HG03108 (cell line): Measurements from ENCODE around the gene IRF4.
"Not testable (repeated sequence)": the region's sequence is repeated elsewhere in the genome, so short reads cannot be mapped to it uniquely, and the experiment has no call there.

Experiments used
- ATAC-seq: cut with Tn5 transposase; IDR thresholded peaks from one replicate; pipeline ENCODE4 v1.9.1; 2021; ENCODE audit warnings: moderate library complexity; ENCODE audit not compliant: unreplicated experiment

IRF4 gene

GRCh38 chr6:364609-365540 is 26.7 kb upstream of the IRF4 start:
- ATAC-seq = peak; percentile 45

- no peak for ATAC-seq
Measured at GRCh38 chr6:365835-366234, 25.7 kb upstream of the IRF4 start.

GRCh38 chr6:366389-367297 is 24.9 kb upstream of the IRF4 start:
- no peak for ATAC-seq

- no peak for ATAC-seq
Measured at GRCh38 chr6:367298-367794, 24.2 kb upstream of the IRF4 start.

- no peak for ATAC-seq
Measured at GRCh38 chr6:367891-368630, 23.5 kb upstream of the IRF4 start.

- ATAC-seq = no peak
Measured at GRCh38 chr6:369559-370431, 21.8 kb upstream of the IRF4 start.

- ATAC-seq = no peak
Measured at GRCh38 chr6:370555-370954, 21.0 kb upstream of the IRF4 start.

- ATAC-seq = not testable (repeated sequence)
Measured at GRCh38 chr6:371851-372250, 19.7 kb upstream of the IRF4 start.

- ATAC-seq = peak; percentile 61
Measured at GRCh38 chr6:372336-372911, 19.1 kb upstream of the IRF4 start.

- no peak for ATAC-seq
Measured at GRCh38 chr6:373031-373430, 18.5 kb upstream of the IRF4 start.

- ATAC-seq = no peak
Measured at GRCh38 chr6:373773-374724, 17.5 kb upstream of the IRF4 start.

- no peak for ATAC-seq
Measured at GRCh38 chr6:374956-375355, 16.6 kb upstream of the IRF4 start.

- no peak for ATAC-seq
Measured at GRCh38 chr6:376827-377640, 14.5 kb upstream of the IRF4 start.

- not testable (repeated sequence) for ATAC-seq
Measured at GRCh38 chr6:377641-378020, 13.9 kb upstream of the IRF4 start.

- no peak for ATAC-seq
Measured at GRCh38 chr6:378090-378957, 13.2 kb upstream of the IRF4 start.

GRCh38 chr6:378958-379409 is 12.6 kb upstream of the IRF4 start:
- ATAC-seq = no peak
